Hepatocyte (in vitro differentiated cells): ENCODE measurements around the gene PCDHGB3. TPM values are rescaled to one million over a fixed set of nuclear protein-coding genes. Genes with fewer than 3 reads are reported as not detected.

Experiments
- DNase-seq: peaks from one replicate; pipeline ENCODE4 v3.0.0-alpha.2; 2016; ENCODE audit warnings: low spot score
- H2AFZ ChIP-seq: fragments of 200-600 bp; sonication (generic); 2 replicates; pipeline ENCODE4 v1.6.0; 2016; ENCODE audit warnings: antibody characterized with exemption, mild to moderate bottlenecking
- H3K27ac ChIP-seq: fragments of 200-600 bp; sonication (generic); 2 replicates; pipeline ENCODE4 v1.5.1; 2016; ENCODE audit warnings: mild to moderate bottlenecking
- H3K27me3 ChIP-seq: fragments of 200-600 bp; sonication (generic); 2 replicates; pipeline ENCODE4 v1.6.1; 2016
- H3K36me3 ChIP-seq: fragments of 200-600 bp; sonication (generic); replicated peaks from 2 replicates; pipeline ENCODE4 v1.5.1; 2016; ENCODE audit warnings: low read depth; ENCODE audit not compliant: insufficient read depth
- H3K4me1 ChIP-seq: fragments of 200-600 bp; sonication (generic); 2 replicates; pipeline ENCODE4 v1.5.1; 2016; ENCODE audit warnings: mild to moderate bottlenecking, moderate library complexity; ENCODE audit not compliant: insufficient read depth
- H3K4me2 ChIP-seq: fragments of 200-600 bp; sonication (generic); 2 replicates; pipeline ENCODE4 v1.6.0; 2016
- H3K4me3 ChIP-seq: fragments of 200-600 bp; sonication (generic); 2 replicates; pipeline ENCODE4 v1.5.1; 2016; ENCODE audit warnings: mild to moderate bottlenecking
- H3K79me2 ChIP-seq: fragments of 200-600 bp; sonication (generic); 2 replicates; pipeline ENCODE4 v1.6.0; 2017; ENCODE audit warnings: mild to moderate bottlenecking
- H3K9me2 ChIP-seq: fragments of 200-600 bp; sonication (generic); replicated peaks from 2 replicates; pipeline ENCODE4 v1.6.0; 2017; ENCODE audit warnings: mild to moderate bottlenecking; ENCODE audit not compliant: insufficient read depth
- H3K9me3 ChIP-seq: fragments of 200-600 bp; sonication (generic); 2 replicates; pipeline ENCODE4 v1.5.1; 2016; ENCODE audit warnings: low read depth, mild to moderate bottlenecking
- H4K20me1 ChIP-seq: fragments of 200-600 bp; sonication (generic); 2 replicates; pipeline ENCODE4 v1.6.0; 2016; ENCODE audit warnings: mild to moderate bottlenecking; ENCODE audit not compliant: insufficient read depth, poor library complexity, severe bottlenecking
- CTCF ChIP-seq: fragments of 200-600 bp; sonication (generic); IDR thresholded peaks from 2 replicates; pipeline ENCODE4 v1.5.1; 2016; ENCODE audit warnings: antibody characterized with exemption, mild to moderate bottlenecking; ENCODE audit not compliant: poor library complexity
- EZH2 ChIP-seq: fragments of 200-600 bp; sonication (generic); IDR thresholded peaks from 2 replicates; pipeline ENCODE4 v1.6.1; 2016; ENCODE audit warnings: antibody characterized with exemption, mild to moderate bottlenecking, borderline replicate concordance
- EZH2phosphoT487 ChIP-seq: fragments of 200-600 bp; sonication (generic); IDR thresholded peaks from one replicate; pipeline ENCODE4 v1.6.1; 2018; ENCODE audit warnings: antibody characterized with exemption, mild to moderate bottlenecking, low read depth, moderate library complexity; ENCODE audit not compliant: unreplicated experiment, severe bottlenecking
- WGBS: methylation state at CpG from one replicate; pipeline ENCODE4 v1.1.6; 2016; ENCODE audit warnings: low lambda C conversion rate; ENCODE audit errors: missing lambda C conversion rate; 5-methylcytosine and 5-hydroxymethylcytosine counted together
- polyA plus RNA-seq: library from polyadenylated mRNA; unstranded; fragments of >200 nt; fragmentation: Nextera tagmentation; extraction: Ambion mirVana; gene quantifications from 2 replicates; pipeline ENCODE4 v1.2.1, GENCODE V29; 2016
- total RNA-seq: library from RNA; depleted of rRNA; stranded (reverse); fragments of >200 nt; gene quantifications from 2 replicates; pipeline ENCODE4 v1.2.3, GENCODE V29; 2014

The PCDHGB3 gene
- total and polyA plus RNA-seq, 2 experiments from 2014 or later, result not detected

GRCh38 chr5:141354900-141355469 lies 15.1 kb upstream of the PCDHGB3 start, which contains the start of gene PCDHGA4:
Gene PCDHGA4, plus strand, starts transcription at chr5:141355021. Its CDS starts 87 bp downstream, at chr5:141355108.
- no peaks in the 10 kb centered on the region for H3K36me3 ChIP-seq
- no peak for DNase-seq
- TF ChIP-seq EZH2, result no peak
- TF ChIP-seq EZH2phosphoT487, result no peak
- no peak for TF ChIP-seq CTCF
- WGBS, result 94% methylated on average over 29 of the region's 29 CpGs
- no peaks in the 10 kb centered on the region for H4K20me1 ChIP-seq
- no peaks in the 10 kb centered on the region for H3K79me2 ChIP-seq
- H3K9me3 ChIP-seq, result no peaks in the 10 kb centered on the region
- no peaks in the 10 kb centered on the region for H3K4me1 ChIP-seq
- no peak within 1 kb of the TSS for H2AFZ ChIP-seq
- H3K27ac ChIP-seq, result no peak within 1 kb of the TSS
- H3K9me2 ChIP-seq, result no peaks in the 10 kb centered on the region
- H3K4me2 ChIP-seq, result no peak within 1 kb of the TSS
- no peak within 1 kb of the TSS for H3K4me3 ChIP-seq
- H3K27me3 ChIP-seq, result no peaks in the 10 kb centered on the region

GRCh38 chr5:141355641-141356040 lies 14.4 kb upstream of the PCDHGB3 start:
- TF ChIP-seq CTCF (no peak), EZH2phosphoT487 (no peak), EZH2 (no peak)
- no peaks in the 10 kb centered on the region for H3K9me3 ChIP-seq
- H3K4me2 ChIP-seq, result no peak overlapping the region
- H3K79me2 ChIP-seq, result no peaks in the 10 kb centered on the region
- no peaks in the 10 kb centered on the region for H3K4me1 ChIP-seq
- 94% methylated on average over 24 of the region's 24 CpGs for WGBS
- no peak overlapping the region for H3K27ac ChIP-seq
- no peak overlapping the region for H3K4me3 ChIP-seq
- no peaks in the 10 kb centered on the region for H3K9me2 ChIP-seq
- no peaks in the 10 kb centered on the region for H3K36me3 ChIP-seq
- no peak overlapping the region for H2AFZ ChIP-seq
- no peak for DNase-seq
- no peaks in the 10 kb centered on the region for H4K20me1 ChIP-seq
- H3K27me3 ChIP-seq, result no peaks in the 10 kb centered on the region

- Histone ChIP-seq H3K9me3 (no peaks in the 10 kb centered on the region), H3K4me1 (no peaks in the 10 kb centered on the region), H3K27ac (no peak overlapping the region), H3K36me3 (no peaks in the 10 kb centered on the region), H3K9me2 (no peaks in the 10 kb centered on the region), H3K79me2 (no peaks in the 10 kb centered on the region), H4K20me1 (no peaks in the 10 kb centered on the region), H2AFZ (no peak overlapping the region), H3K27me3 (no peaks in the 10 kb centered on the region), H3K4me2 (no peak overlapping the region), H3K4me3 (no peak overlapping the region)
- DNase-seq, result no peak
- 83% methylated on average over 5 of the region's 5 CpGs for WGBS
- TF ChIP-seq CTCF (no peak), EZH2phosphoT487 (no peak), EZH2 (no peak)
These were observed 13.9 kb upstream of the PCDHGB3 start for GRCh38 chr5:141356133-141356532.
